DND-41 (cell line): Measurements from ENCODE around the gene GAA.

Experiments
- ATAC-seq: fragments of 200-7000 bp; cut with Tn5 transposase; 3 replicates; pipeline ENCODE4 v1.9.1; 2021; ENCODE audit warnings: low read depth; ENCODE audit not compliant: insufficient read depth
- DNase-seq: peaks from one replicate; pipeline ENCODE4 v3.0.0-alpha.2; 2020
- H2AFZ ChIP-seq: 2 replicates; pipeline ENCODE4 v1.6.0; 2012; ENCODE audit warnings: low read depth, low read length
- H3K27ac ChIP-seq: 2 replicates; pipeline ENCODE4 v1.5.1; 2012; ENCODE audit warnings: low read length, inconsistent platforms
- H3K27me3 ChIP-seq: fragments of 200-600 bp; sonication (generic); 2 replicates; pipeline ENCODE4 v1.6.0; 2012; ENCODE audit warnings: low read length, mild to moderate bottlenecking, inconsistent platforms; ENCODE audit not compliant: insufficient read depth, poor library complexity
- H3K36me3 ChIP-seq: 2 replicates; pipeline ENCODE4 v1.5.1; 2012; ENCODE audit warnings: low read length, inconsistent platforms; ENCODE audit not compliant: insufficient read depth
- H3K4me1 ChIP-seq: 2 replicates; pipeline ENCODE4 v1.5.1; 2012; ENCODE audit warnings: mild to moderate bottlenecking, low read length; ENCODE audit not compliant: insufficient read depth
- H3K4me2 ChIP-seq: 2 replicates; pipeline ENCODE4 v1.6.0; 2012; ENCODE audit warnings: mild to moderate bottlenecking, moderate library complexity, low read length, inconsistent platforms; ENCODE audit not compliant: insufficient read depth
- H3K4me3 ChIP-seq, 2 experiments: fragments of 200-600 bp in 1 of 2; shearing (Covaris generic) in 1 of 2; 2 replicates each; pipeline ENCODE4 v1.5.1; 2012 to 2016; ENCODE audit warnings: inconsistent platforms in 2 of 2, low read length in 2 of 2, mild to moderate bottlenecking in 2 of 2, low read depth in 1 of 2, moderate library complexity in 1 of 2
- H3K79me2 ChIP-seq: 2 replicates; pipeline ENCODE4 v1.6.0; 2012; ENCODE audit warnings: low read length, inconsistent platforms; ENCODE audit not compliant: insufficient read depth
- H3K9ac ChIP-seq: 2 replicates; pipeline ENCODE4 v1.6.0; 2012; ENCODE audit warnings: low read depth, mild to moderate bottlenecking, inconsistent platforms, low read length, moderate library complexity
- H3K9me3 ChIP-seq: 2 replicates; pipeline ENCODE4 v1.5.1; 2012; ENCODE audit warnings: low read length, moderate library complexity, mild to moderate bottlenecking, inconsistent platforms; ENCODE audit not compliant: insufficient read depth, severe bottlenecking
- H4K20me1 ChIP-seq: 2 replicates; pipeline ENCODE4 v1.6.0; 2012; ENCODE audit warnings: low read length; ENCODE audit not compliant: insufficient read depth
- EZH2 ChIP-seq: IDR thresholded peaks from 3 replicates; pipeline ENCODE4 v1.6.1; 2012; ENCODE audit warnings: borderline replicate concordance, low read depth, mild to moderate bottlenecking, moderate library complexity, low read length, inconsistent platforms; ENCODE audit not compliant: severe bottlenecking
- TF ChIP-seq, protein P1 (sequence below): IDR thresholded peaks from 2 replicates; pipeline ENCODE4 v1.5.1; 2012; ENCODE audit warnings: borderline replicate concordance, low read length, moderate library complexity, mild to moderate bottlenecking; ENCODE audit not compliant: poor library complexity, severe bottlenecking; ENCODE audit errors: extremely low read depth

GAA gene

DNA sequence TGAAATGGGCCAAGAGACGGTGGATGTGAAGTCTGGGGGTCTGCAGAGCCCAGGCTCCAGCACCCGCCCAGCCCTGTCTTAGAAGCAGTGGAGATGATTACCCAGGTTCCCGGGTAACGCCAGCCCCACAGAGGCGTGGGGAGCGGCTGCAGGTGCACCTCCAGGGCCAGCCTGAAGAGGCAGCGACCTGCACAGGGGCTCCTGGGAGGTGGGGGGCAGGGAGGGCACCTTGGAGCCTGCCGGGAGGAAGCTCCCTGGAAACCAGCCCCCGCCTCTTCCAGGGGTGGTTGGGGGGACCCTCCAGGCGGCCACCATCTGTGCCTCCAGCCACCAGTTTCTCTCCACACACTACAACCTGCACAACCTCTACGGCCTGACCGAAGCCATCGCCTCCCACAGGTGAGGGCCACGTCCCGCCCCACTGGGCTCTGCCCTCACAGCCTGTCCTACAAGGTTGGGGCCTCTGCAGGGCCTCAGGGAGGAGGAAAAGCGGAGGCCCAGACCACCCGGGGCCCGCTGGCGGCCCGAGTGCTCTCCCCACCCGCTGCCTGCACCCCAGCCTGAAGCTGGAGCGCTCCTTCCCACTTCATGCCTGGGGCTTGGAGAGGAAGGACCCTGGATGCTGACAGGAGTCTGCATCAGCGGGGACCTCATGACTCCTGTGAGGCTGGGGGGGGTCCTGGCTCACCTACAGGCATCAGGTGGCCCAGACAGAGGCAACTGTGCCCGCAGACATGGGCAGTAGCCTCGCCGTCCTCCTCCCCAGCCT, 10.5 kb downstream of the GAA start:
- H3K9ac ChIP-seq, result no peak overlapping the region
- H2AFZ ChIP-seq, result no peak overlapping the region
- H3K36me3 ChIP-seq, result no peaks in the 10 kb centered on the region
- no peak for DNase-seq
- H3K4me3 ChIP-seq, result no peak overlapping the region
- H3K4me1 ChIP-seq, result peaks cover 7% of the 10 kb centered on the region
- ATAC-seq, result 0 out of 3 replicates have a peak, but pooled peaks have one; percentile 32
- H3K79me2 ChIP-seq, result no peaks in the 10 kb centered on the region
- H3K27me3 ChIP-seq, result no peaks in the 10 kb centered on the region
- H3K27ac ChIP-seq, result no peak overlapping the region
- no peaks in the 10 kb centered on the region for H4K20me1 ChIP-seq
- no peaks in the 10 kb centered on the region for H3K9me3 ChIP-seq
- no peak overlapping the region for H3K4me2 ChIP-seq
- TF ChIP-seq EZH2, result no peak
- TF ChIP-seq, protein P1, sequence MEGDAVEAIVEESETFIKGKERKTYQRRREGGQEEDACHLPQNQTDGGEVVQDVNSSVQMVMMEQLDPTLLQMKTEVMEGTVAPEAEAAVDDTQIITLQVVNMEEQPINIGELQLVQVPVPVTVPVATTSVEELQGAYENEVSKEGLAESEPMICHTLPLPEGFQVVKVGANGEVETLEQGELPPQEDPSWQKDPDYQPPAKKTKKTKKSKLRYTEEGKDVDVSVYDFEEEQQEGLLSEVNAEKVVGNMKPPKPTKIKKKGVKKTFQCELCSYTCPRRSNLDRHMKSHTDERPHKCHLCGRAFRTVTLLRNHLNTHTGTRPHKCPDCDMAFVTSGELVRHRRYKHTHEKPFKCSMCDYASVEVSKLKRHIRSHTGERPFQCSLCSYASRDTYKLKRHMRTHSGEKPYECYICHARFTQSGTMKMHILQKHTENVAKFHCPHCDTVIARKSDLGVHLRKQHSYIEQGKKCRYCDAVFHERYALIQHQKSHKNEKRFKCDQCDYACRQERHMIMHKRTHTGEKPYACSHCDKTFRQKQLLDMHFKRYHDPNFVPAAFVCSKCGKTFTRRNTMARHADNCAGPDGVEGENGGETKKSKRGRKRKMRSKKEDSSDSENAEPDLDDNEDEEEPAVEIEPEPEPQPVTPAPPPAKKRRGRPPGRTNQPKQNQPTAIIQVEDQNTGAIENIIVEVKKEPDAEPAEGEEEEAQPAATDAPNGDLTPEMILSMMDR, result no peak

DNA sequence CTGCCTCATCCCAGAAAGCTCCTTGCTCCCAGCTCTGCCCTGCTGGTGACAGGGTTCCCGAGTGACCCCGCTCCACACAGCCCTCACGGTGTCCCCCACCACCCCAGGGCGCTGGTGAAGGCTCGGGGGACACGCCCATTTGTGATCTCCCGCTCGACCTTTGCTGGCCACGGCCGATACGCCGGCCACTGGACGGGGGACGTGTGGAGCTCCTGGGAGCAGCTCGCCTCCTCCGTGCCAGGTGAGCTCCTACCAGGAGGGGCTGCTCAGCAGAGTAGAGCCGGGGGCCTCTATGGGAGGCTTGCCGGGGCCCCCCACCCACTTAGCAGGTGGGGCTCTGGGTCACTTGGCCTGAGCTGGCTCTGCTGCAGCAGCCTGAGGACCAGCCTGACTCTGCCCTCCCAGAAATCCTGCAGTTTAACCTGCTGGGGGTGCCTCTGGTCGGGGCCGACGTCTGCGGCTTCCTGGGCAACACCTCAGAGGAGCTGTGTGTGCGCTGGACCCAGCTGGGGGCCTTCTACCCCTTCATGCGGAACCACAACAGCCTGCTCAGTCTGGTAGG, 11.2 kb downstream of the GAA start:
- H3K9me3 ChIP-seq, result no peaks in the 10 kb centered on the region
- no peaks in the 10 kb centered on the region for H4K20me1 ChIP-seq
- H3K79me2 ChIP-seq, result no peaks in the 10 kb centered on the region
- peaks cover 7% of the 10 kb centered on the region for H3K4me1 ChIP-seq
- no peaks in the 10 kb centered on the region for H3K27me3 ChIP-seq
- no peak overlapping the region for H3K4me2 ChIP-seq
- 0 out of 3 replicates have a peak, but pooled peaks have one; percentile 5 for ATAC-seq
- no peak overlapping the region for H3K4me3 ChIP-seq
- H3K36me3 ChIP-seq, result no peaks in the 10 kb centered on the region
- TF ChIP-seq EZH2, result no peak
- TF ChIP-seq, protein P1, result no peak
- H2AFZ ChIP-seq, result no peak overlapping the region
- no peak for DNase-seq
- H3K27ac ChIP-seq, result no peak overlapping the region
- no peak overlapping the region for H3K9ac ChIP-seq

DNA sequence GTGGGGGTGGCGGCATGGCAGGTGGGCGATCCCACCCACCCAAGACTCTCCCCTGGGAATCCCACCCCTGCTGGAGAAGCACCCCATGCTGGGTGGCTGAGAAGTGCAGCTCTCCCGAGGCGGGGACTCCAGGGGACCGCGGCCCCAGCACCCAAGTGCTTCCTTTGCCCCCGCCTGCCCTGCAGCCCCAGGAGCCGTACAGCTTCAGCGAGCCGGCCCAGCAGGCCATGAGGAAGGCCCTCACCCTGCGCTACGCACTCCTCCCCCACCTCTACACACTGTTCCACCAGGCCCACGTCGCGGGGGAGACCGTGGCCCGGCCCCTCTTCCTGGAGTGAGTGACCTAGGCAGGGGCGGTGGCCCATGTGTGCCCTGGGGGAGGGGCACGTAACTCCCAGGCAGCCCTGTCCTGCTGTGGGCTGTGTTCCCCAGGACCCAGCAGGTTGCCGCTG, 11.7 kb downstream of the GAA start:
- Histone ChIP-seq H3K79me2 (no peaks in the 10 kb centered on the region), H3K4me1 (peaks cover 7% of the 10 kb centered on the region), H3K27ac (no peak overlapping the region), H4K20me1 (no peaks in the 10 kb centered on the region), H3K4me3 (no peak overlapping the region), H3K27me3 (no peaks in the 10 kb centered on the region), H3K36me3 (no peaks in the 10 kb centered on the region), H2AFZ (no peak overlapping the region), H3K9me3 (no peaks in the 10 kb centered on the region), H3K9ac (no peak overlapping the region), H3K4me2 (no peak overlapping the region)
- 0 out of 3 replicates have a peak, but pooled peaks have one; percentile 16 for ATAC-seq
- no peak for DNase-seq
- TF ChIP-seq, protein P1, result no peak
- TF ChIP-seq EZH2, result no peak
